HG02798 (cell line): Measurements from ENCODE around the gene QRICH2.
"Not testable (repeated sequence)": the region's sequence is repeated elsewhere in the genome, so short reads cannot be mapped to it uniquely, and the experiment has no call there.

Experiments used
- ATAC-seq: cut with Tn5 transposase; IDR thresholded peaks from one replicate; pipeline ENCODE4 v1.9.1; 2021; ENCODE audit warnings: mild to moderate bottlenecking; ENCODE audit not compliant: unreplicated experiment, poor library complexity

The QRICH2 gene

GRCh38 chr17:76329664-76330063 is 21.6 kb upstream of the QRICH2 start:
- no peak for ATAC-seq

GRCh38 chr17:76327696-76328095 is 19.6 kb upstream of the QRICH2 start:
- no peak for ATAC-seq

- ATAC-seq, result no peak
These were observed 18.2 kb upstream of the QRICH2 start for GRCh38 chr17:76326306-76326705.

GRCh38 chr17:76318586-76318985 is 10.5 kb upstream of the QRICH2 start:
- ATAC-seq, result no peak

GRCh38 chr17:76317535-76317934 is 9.5 kb upstream of the QRICH2 start:
- ATAC-seq, result no peak

GRCh38 chr17:76314392-76315227 is 6.5 kb upstream of the QRICH2 start:
- no peak for ATAC-seq

- no peak for ATAC-seq
These were observed 4.7 kb upstream of the QRICH2 start for GRCh38 chr17:76312735-76313134.

GRCh38 chr17:76309461-76309860 is 1.4 kb upstream of the QRICH2 start:
- ATAC-seq, result no peak

GRCh38 chr17:76307299-76307965 is 644 bp downstream of the QRICH2 start:
- no peak for ATAC-seq

- not testable (repeated sequence) for ATAC-seq
These were observed 3.0 kb downstream of the QRICH2 start for GRCh38 chr17:76305135-76305454.

- ATAC-seq, result no peak
These were observed 3.6 kb downstream of the QRICH2 start for GRCh38 chr17:76304226-76305134.

GRCh38 chr17:76297436-76297835 is 10.6 kb downstream of the QRICH2 start:
- no peak for ATAC-seq

GRCh38 chr17:76296889-76297288 is 11.2 kb downstream of the QRICH2 start:
- no peak for ATAC-seq

GRCh38 chr17:76296186-76296585 is 11.9 kb downstream of the QRICH2 start:
- ATAC-seq, result no peak

- ATAC-seq, result no peak
These were observed 15.0 kb downstream of the QRICH2 start for GRCh38 chr17:76293106-76293505.

- ATAC-seq, result no peak
These were observed 15.5 kb downstream of the QRICH2 start for GRCh38 chr17:76292567-76292966.

- ATAC-seq, result no peak
These were observed 26.3 kb downstream of the QRICH2 start for GRCh38 chr17:76281573-76282371.

GRCh38 chr17:76280650-76281049 is 27.4 kb downstream of the QRICH2 start:
- ATAC-seq, result no peak

GRCh38 chr17:76279742-76280287 is 28.3 kb downstream of the QRICH2 start:
- no peak for ATAC-seq
